T-helper 17 cell (primary cell): ENCODE results near the gene USP8. TPM values are rescaled to one million over a fixed set of nuclear protein-coding genes. Genes with fewer than 3 reads are reported as not detected.
"Not testable (repeated sequence)": the region's sequence is repeated elsewhere in the genome, so short reads cannot be mapped to it uniquely, and the experiment has no call there.

Source experiments
- ATAC-seq: fragments of 150-1000 bp; cut with Tn5 transposase; 2 replicates; pipeline ENCODE4 v1.10.0; 2021; ENCODE audit warnings: mild to moderate bottlenecking, moderate library complexity
- DNase-seq, 3 donors: peaks; one replicate each; pipeline versions ENCODE4 v3.0.0 to v3.0.0-alpha.2; 2020 to 2021
- H3K9me3 ChIP-seq: one replicate; pipeline ENCODE4 v1.7.0; 2013; ENCODE audit warnings: low read length, mild to moderate bottlenecking; ENCODE audit not compliant: control insufficient read depth, poor library complexity, severe bottlenecking
- H3K27ac Mint-ChIP-seq: one replicate; pipeline ENCODE4 v1.8.0; 2022; ENCODE audit warnings: mild to moderate bottlenecking, moderate library complexity, mixed read lengths
- H3K27me3 Mint-ChIP-seq: one replicate; pipeline ENCODE4 v1.8.0; 2022; ENCODE audit warnings: mixed read lengths
- H3K36me3 Mint-ChIP-seq: one replicate; pipeline ENCODE4 v1.8.0; 2022; ENCODE audit warnings: low read depth, mixed read lengths
- H3K4me1 Mint-ChIP-seq: one replicate; pipeline ENCODE4 v1.8.0; 2022; ENCODE audit warnings: mild to moderate bottlenecking, mixed read lengths
- H3K4me3 Mint-ChIP-seq: one replicate; pipeline ENCODE4 v1.8.0; 2022; ENCODE audit warnings: mild to moderate bottlenecking, moderate library complexity, mixed read lengths
- total RNA-seq, 4 donors: library from RNA in 2 of 4; stranded (reverse) in 2 of 4; gene quantifications; one replicate each; pipeline ENCODE4 v1.2.3 and lab custom pipeline; 2022 to 2026

USP8 gene
- total RNA-seq: 10 to 100 TPM; 43.4 to 62.8 TPM
- total RNA-seq (lab: John Stamatoyannopoulos, UW): 72.7 to 134 reads per million in 2 donors

- peak; percentile 81 to 83 (median 83) for DNase-seq
- peak within 1 kb of the TSS; percentile 98 for H3K27ac Mint-ChIP-seq
- H3K9me3 ChIP-seq: no peaks in the 10 kb centered on the region
- H3K27me3 Mint-ChIP-seq: no peaks in the 10 kb centered on the region
- H3K36me3 Mint-ChIP-seq: peaks cover 2% of the 10 kb centered on the region
- ATAC-seq: peak; percentile 96
- peaks cover 17% of the 10 kb centered on the region for H3K4me1 Mint-ChIP-seq
- peak within 1 kb of the TSS; percentile 99 for H3K4me3 Mint-ChIP-seq
These were observed at the start of gene USP8 for GRCh38 chr15:50424066-50424890. Gene USP8, plus strand, starts transcription at chr15:50424405. Its CDS starts 14,669 bp downstream, at chr15:50439074.

GRCh38 chr15:50377867-50378751, 46.1 kb upstream of the USP8 start:
- Mint-ChIP-seq H3K27ac (no peak overlapping the region), H3K27me3 (no peaks in the 10 kb centered on the region), H3K36me3 (no peaks in the 10 kb centered on the region), H3K4me3 (no peak overlapping the region), H3K4me1 (no peaks in the 10 kb centered on the region)
- no peak for DNase-seq
- no peaks in the 10 kb centered on the region for H3K9me3 ChIP-seq
- no peak for ATAC-seq

- Mint-ChIP-seq H3K4me3 (no peak overlapping the region), H3K27ac (no peak overlapping the region), H3K4me1 (no peaks in the 10 kb centered on the region), H3K27me3 (no peaks in the 10 kb centered on the region), H3K36me3 (no peaks in the 10 kb centered on the region)
- no peaks in the 10 kb centered on the region for H3K9me3 ChIP-seq
- DNase-seq (no peak), ATAC-seq (no peak)
These were observed 45.4 kb upstream of the USP8 start for GRCh38 chr15:50378776-50379175.

- not testable (repeated sequence) for H3K4me3 Mint-ChIP-seq, H3K27ac Mint-ChIP-seq, ATAC-seq, H3K27me3 Mint-ChIP-seq, H3K36me3 Mint-ChIP-seq, H3K4me1 Mint-ChIP-seq, H3K9me3 ChIP-seq, DNase-seq
These were observed 44.8 kb upstream of the USP8 start for GRCh38 chr15:50379413-50379812.

- no peaks in the 10 kb centered on the region for H3K9me3 ChIP-seq
- no peak overlapping the region for H3K4me3 Mint-ChIP-seq
- H3K27ac Mint-ChIP-seq: no peak overlapping the region
- H3K36me3 Mint-ChIP-seq: no peaks in the 10 kb centered on the region
- DNase-seq: no peak
- no peaks in the 10 kb centered on the region for H3K4me1 Mint-ChIP-seq
- H3K27me3 Mint-ChIP-seq: no peaks in the 10 kb centered on the region
- ATAC-seq: no peak
These were observed 44.1 kb upstream of the USP8 start for GRCh38 chr15:50380089-50380488.

GRCh38 chr15:50381438-50381837, 42.8 kb upstream of the USP8 start:
- H3K27ac Mint-ChIP-seq: no peak overlapping the region
- H3K36me3 Mint-ChIP-seq: no peaks in the 10 kb centered on the region
- no peak for ATAC-seq
- H3K9me3 ChIP-seq: no peaks in the 10 kb centered on the region
- H3K4me3 Mint-ChIP-seq: no peak overlapping the region
- no peaks in the 10 kb centered on the region for H3K27me3 Mint-ChIP-seq
- no peaks in the 10 kb centered on the region for H3K4me1 Mint-ChIP-seq
- DNase-seq: no peak

GRCh38 chr15:50382408-50382807, 41.8 kb upstream of the USP8 start:
- H3K4me1 Mint-ChIP-seq, H3K9me3 ChIP-seq, H3K36me3 Mint-ChIP-seq, DNase-seq, ATAC-seq, H3K27me3 Mint-ChIP-seq, H3K4me3 Mint-ChIP-seq: not testable (repeated sequence)
- peak overlapping the region; percentile 48 for H3K27ac Mint-ChIP-seq

- no peak for ATAC-seq
- Mint-ChIP-seq H3K4me3 (no peak overlapping the region), H3K4me1 (no peaks in the 10 kb centered on the region), H3K36me3 (no peaks in the 10 kb centered on the region), H3K27ac (no peak overlapping the region), H3K27me3 (no peaks in the 10 kb centered on the region)
- no peak for DNase-seq
- no peaks in the 10 kb centered on the region for H3K9me3 ChIP-seq
These were observed 33.5 kb upstream of the USP8 start for GRCh38 chr15:50390554-50391264.

- H3K4me1 Mint-ChIP-seq, ATAC-seq, DNase-seq, H3K4me3 Mint-ChIP-seq, H3K9me3 ChIP-seq, H3K36me3 Mint-ChIP-seq, H3K27me3 Mint-ChIP-seq, H3K27ac Mint-ChIP-seq: not testable (repeated sequence)
These were observed 32.6 kb upstream of the USP8 start for GRCh38 chr15:50391561-50391960.

GRCh38 chr15:50411870-50412269, 12.3 kb upstream of the USP8 start:
- Mint-ChIP-seq H3K27me3 (peaks cover 6% of the 10 kb centered on the region), H3K4me1 (peaks cover 2% of the 10 kb centered on the region), H3K27ac (no peak overlapping the region), H3K36me3 (no peaks in the 10 kb centered on the region), H3K4me3 (no peak overlapping the region)
- DNase-seq (no peak), ATAC-seq (no peak)
- H3K9me3 ChIP-seq: no peaks in the 10 kb centered on the region

- DNase-seq (no peak), ATAC-seq (no peak)
- Mint-ChIP-seq H3K27me3 (peaks cover 6% of the 10 kb centered on the region), H3K4me1 (peaks cover 2% of the 10 kb centered on the region), H3K36me3 (no peaks in the 10 kb centered on the region), H3K4me3 (no peak overlapping the region), H3K27ac (no peak overlapping the region)
- H3K9me3 ChIP-seq: no peaks in the 10 kb centered on the region
These were observed 9.6 kb upstream of the USP8 start for GRCh38 chr15:50414624-50415023.

GRCh38 chr15:50415752-50416404, 8.3 kb upstream of the USP8 start:
- Mint-ChIP-seq H3K27ac (no peak overlapping the region), H3K27me3 (no peaks in the 10 kb centered on the region), H3K4me1 (peaks cover 2% of the 10 kb centered on the region), H3K4me3 (no peak overlapping the region), H3K36me3 (no peaks in the 10 kb centered on the region)
- ATAC-seq (peak; percentile 60), DNase-seq (no peak)
- no peaks in the 10 kb centered on the region for H3K9me3 ChIP-seq
